GM19463 (cell line): ENCODE results near the gene STX2.
"Not testable (repeated sequence)": the region's sequence is repeated elsewhere in the genome, so short reads cannot be mapped to it uniquely, and the experiment has no call there.

Experiments
- ATAC-seq: cut with Tn5 transposase; IDR thresholded peaks from one replicate; pipeline ENCODE4 v1.9.1; 2021; ENCODE audit warnings: mild to moderate bottlenecking, moderate library complexity; ENCODE audit not compliant: unreplicated experiment

Gene STX2

GRCh38 chr12:130870442-130871285, 31.6 kb upstream of the STX2 start:
- peak; percentile 20 for ATAC-seq

- ATAC-seq = no peak
Measured at GRCh38 chr12:130868412-130868811, 29.4 kb upstream of the STX2 start.

GRCh38 chr12:130863298-130863697, 24.2 kb upstream of the STX2 start:
- ATAC-seq = no peak

- ATAC-seq = not testable (repeated sequence)
Measured at GRCh38 chr12:130862771-130863170, 23.7 kb upstream of the STX2 start.

- ATAC-seq = no peak
Measured at GRCh38 chr12:130862161-130862560, 23.1 kb upstream of the STX2 start.

GRCh38 chr12:130860311-130860710, 21.3 kb upstream of the STX2 start:
- ATAC-seq = no peak

- ATAC-seq = no peak
Measured at GRCh38 chr12:130859161-130859560, 20.1 kb upstream of the STX2 start.

GRCh38 chr12:130858084-130858483, 19.0 kb upstream of the STX2 start:
- ATAC-seq = no peak

GRCh38 chr12:130856088-130856487, 17.0 kb upstream of the STX2 start:
- no peak for ATAC-seq

- ATAC-seq = no peak
Measured at GRCh38 chr12:130850418-130851021, 11.5 kb upstream of the STX2 start.

GRCh38 chr12:130849561-130850417, 10.7 kb upstream of the STX2 start:
- no peak for ATAC-seq

- ATAC-seq = not testable (repeated sequence)
Measured at GRCh38 chr12:130848785-130849305, 9.8 kb upstream of the STX2 start.

- ATAC-seq = not testable (repeated sequence)
Measured at GRCh38 chr12:130848105-130848504, 9.1 kb upstream of the STX2 start.

- no peak for ATAC-seq
Measured at GRCh38 chr12:130847112-130847511, 8.1 kb upstream of the STX2 start.

GRCh38 chr12:130846369-130846768, 7.3 kb upstream of the STX2 start:
- ATAC-seq = no peak

- no peak for ATAC-seq
Measured at GRCh38 chr12:130839770-130840404, 837 bp upstream of the STX2 start.

- ATAC-seq = peak; percentile 23
Measured at GRCh38 chr12:130838284-130838950, 633 bp downstream of the STX2 start.

GRCh38 chr12:130835436-130835835, 3.6 kb downstream of the STX2 start:
- ATAC-seq = no peak

- no peak for ATAC-seq
Measured at GRCh38 chr12:130835011-130835410, 4.0 kb downstream of the STX2 start.

- no peak for ATAC-seq
Measured at GRCh38 chr12:130832561-130833209, 6.4 kb downstream of the STX2 start.
